OCI-LY3 (cell line): ENCODE measurements around the gene GABRQ.

Source experiments
- EZH2phosphoT487 ChIP-seq: fragments of 200-600 bp; shearing (Covaris generic); IDR thresholded peaks from 2 replicates; pipeline ENCODE4 v1.6.1; 2018; ENCODE audit warnings: antibody characterized with exemption, mixed run types, low read depth
- TF ChIP-seq, protein P1 (sequence below): fragments of 200-600, 300-600 bp; sonication (generic); IDR thresholded peaks from 2 replicates; pipeline ENCODE4 v1.5.1; 2014; ENCODE audit warnings: antibody characterized with exemption, low read length, low read depth

DNA sequence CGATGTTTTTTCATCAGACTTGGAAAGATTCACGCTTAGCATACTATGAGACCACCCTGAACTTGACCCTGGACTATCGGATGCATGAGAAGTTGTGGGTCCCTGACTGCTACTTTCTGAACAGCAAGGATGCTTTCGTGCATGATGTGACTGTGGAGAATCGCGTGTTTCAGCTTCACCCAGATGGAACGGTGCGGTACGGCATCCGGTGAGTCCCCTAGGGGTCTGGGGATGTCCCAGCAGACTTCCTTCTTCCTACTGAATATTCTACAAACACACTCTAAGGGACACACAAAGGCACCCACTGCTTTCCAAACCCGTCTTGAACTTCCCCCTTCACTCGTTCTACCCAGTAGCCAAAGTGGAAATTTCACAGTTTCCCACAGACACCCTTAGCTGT, 9.3 kb downstream of the GABRQ start:
- TF ChIP-seq, protein P1, sequence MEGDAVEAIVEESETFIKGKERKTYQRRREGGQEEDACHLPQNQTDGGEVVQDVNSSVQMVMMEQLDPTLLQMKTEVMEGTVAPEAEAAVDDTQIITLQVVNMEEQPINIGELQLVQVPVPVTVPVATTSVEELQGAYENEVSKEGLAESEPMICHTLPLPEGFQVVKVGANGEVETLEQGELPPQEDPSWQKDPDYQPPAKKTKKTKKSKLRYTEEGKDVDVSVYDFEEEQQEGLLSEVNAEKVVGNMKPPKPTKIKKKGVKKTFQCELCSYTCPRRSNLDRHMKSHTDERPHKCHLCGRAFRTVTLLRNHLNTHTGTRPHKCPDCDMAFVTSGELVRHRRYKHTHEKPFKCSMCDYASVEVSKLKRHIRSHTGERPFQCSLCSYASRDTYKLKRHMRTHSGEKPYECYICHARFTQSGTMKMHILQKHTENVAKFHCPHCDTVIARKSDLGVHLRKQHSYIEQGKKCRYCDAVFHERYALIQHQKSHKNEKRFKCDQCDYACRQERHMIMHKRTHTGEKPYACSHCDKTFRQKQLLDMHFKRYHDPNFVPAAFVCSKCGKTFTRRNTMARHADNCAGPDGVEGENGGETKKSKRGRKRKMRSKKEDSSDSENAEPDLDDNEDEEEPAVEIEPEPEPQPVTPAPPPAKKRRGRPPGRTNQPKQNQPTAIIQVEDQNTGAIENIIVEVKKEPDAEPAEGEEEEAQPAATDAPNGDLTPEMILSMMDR, result no peak
- no peak for TF ChIP-seq EZH2phosphoT487
